Measurements from ENCODE around the gene ANKLE1. TPM values are rescaled to one million over a fixed set of nuclear protein-coding genes. Genes with fewer than 3 reads are reported as not detected.

Gene ANKLE1
- total and polyA plus RNA-seq, 2 donors (not counting 3 experiments of a cell fraction or from before 2014, with no cell fraction given): 1.9 to 3.1 TPM

- POLR2A ChIA-PET: interaction anchor here (0.6 to 1.4 kb wide), 2 partner anchors 16 to 26 kb away, joined by 3 to 6 read pairs; partner anchors contain the start of genes BABAM1 and DDA1
- peak overlapping the region in 2 of 3 experiments; percentile 0 to 29 for H3K4me3 ChIP-seq (replicated peaks in 1 of 3; ENCODE audit: insufficient read depth in 1 of 3, low read depth in 1 of 3, low read length in 3 of 3)
- H3K27me3 ChIP-seq (ENCODE audit: control insufficient read depth in 2 of 2, insufficient read depth in 2 of 2, low read length in 2 of 2): no peaks in the 10 kb centered on the region
- peaks cover 10% of the 10 kb centered on the region for H3K4me1 ChIP-seq (ENCODE audit: control insufficient read depth, extremely low read depth, insufficient read depth, low read length)
- no peaks in the 10 kb centered on the region for H3K9me3 ChIP-seq (replicated peaks; ENCODE audit: control insufficient read depth, insufficient read depth, low read length)
- H3K36me3 ChIP-seq (ENCODE audit: control insufficient read depth in 2 of 2, extremely low read depth in 1 of 2, insufficient read depth in 2 of 2, low read length in 2 of 2): peaks cover 0 to 3% of the 10 kb centered on the region in 2 experiments
- TF ChIP-seq POLR2AphosphoS5 (IDR thresholded peaks at IDR 0.05; ENCODE audit: insufficient read depth, low read depth, low read length): peak; percentile 22
- TF ChIP-seq MAX (IDR thresholded peaks at IDR 0.05; ENCODE audit: insufficient read depth, insufficient read length): no peak
- no peak for TF ChIP-seq MYC (IDR thresholded peaks at IDR 0.05; ENCODE audit: low read depth, low read length)
- peak; percentile 96 to 99 for TF ChIP-seq CTCF (IDR thresholded peaks at IDR 0.05; ENCODE audit: extremely low read depth in 1 of 2, insufficient read depth in 1 of 2, low read depth in 1 of 2, low read length in 2 of 2)
- no peaks in the 10 kb centered on the region for H3K79me2 ChIP-seq (ENCODE audit: control insufficient read depth, insufficient read depth, low read length)
- CTCF ChIA-PET: interaction anchor here (0.6 to 3.6 kb wide), 18 partner anchors 9 to 394 kb away, joined by 3 to 27 read pairs (median 5); partner anchors contain the start of genes BABAM1, DDA1, USE1 and USHBP1
- no peaks in the 10 kb centered on the region for H3K9me1 ChIP-seq (replicated peaks; ENCODE audit: control insufficient read depth, extremely low read depth, insufficient read depth, low read length)
- peak overlapping the region; percentile 39 for H3K4me2 ChIP-seq (ENCODE audit: insufficient read depth, low read length)
- no TSS peak for BruUV-seq (replicated peaks)
- peak; percentile 82 for DNase-seq (ENCODE audit: low read depth, low spot score)
- peak overlapping the region; percentile 90 for H2AFZ ChIP-seq (ENCODE audit: low read depth, low read length)
- dilution Hi-C loops (cut with MboI; ENCODE audit: extremely low pct_ligation_motif_present, low sequenced_read_pairs) (no loop called here), intact Hi-C loops (cut with micrococcal nuclease) (loop anchor here (1.0 to 5.0 kb wide), 5 partner anchors 15 to 510 kb away; partner anchors contain the start of gene BABAM1)
- no peaks in the 10 kb centered on the region for H4K20me1 ChIP-seq (replicated peaks; ENCODE audit: control insufficient read depth, extremely low read depth, insufficient read depth, low read length)
- H3K9ac ChIP-seq (replicated peaks; ENCODE audit: extremely low read depth, insufficient read depth, low read length): peak overlapping the region; percentile 10
- H3K27ac ChIP-seq (ENCODE audit: insufficient read depth, low read depth, low read length): no peak overlapping the region
- FAIRE-seq: peak; percentile 93
Measured at GRCh38 chr19:17282488-17283125, 906 bp downstream of the ANKLE1 start.
